MCF 10A (cell line): ENCODE data around the gene ADGRD1. TPM values are rescaled to one million over a fixed set of nuclear protein-coding genes. Genes with fewer than 3 reads are reported as not detected.
"Not testable (repeated sequence)": the region's sequence is repeated elsewhere in the genome, so short reads cannot be mapped to it uniquely, and the experiment has no call there.

Source experiments
- BruUV-seq: library from RNA; stranded (reverse); fragments of 400-500 nt; replicated peaks from 2 replicates; lab custom pipeline; 2021; lab: Mats Ljungman, UMichigan
- CTCF ChIA-PET: fragments of 300-600 bp; sonication (Branson Sonifier 250); formaldehyde crosslinking; extraction: SDS; loops from one replicate; lab custom pipeline; 2021; ENCODE audit warnings: antibody characterized with exemption, inconsistent platforms; lab: Yijun Ruan, JAX
- POLR2A ChIA-PET: fragments of 300-600, 350-650 bp; sonication (Branson Sonifier 250); formaldehyde crosslinking; extraction: SDS; loops from one replicate; lab custom pipeline; 2020; ENCODE audit warnings: antibody characterized with exemption, inconsistent platforms; lab: Yijun Ruan, JAX
- DNase-seq: peaks from one replicate; pipeline ENCODE4 v3.0.0-alpha.2; 2018; ENCODE audit not compliant: unreplicated experiment
- H3K27ac Mint-ChIP-seq: one replicate; pipeline ENCODE4 v1.8.0; 2022; ENCODE audit warnings: mild to moderate bottlenecking, low read depth, mixed read lengths; ENCODE audit not compliant: unreplicated experiment
- H3K27me3 Mint-ChIP-seq: one replicate; pipeline ENCODE4 v1.8.0; 2022; ENCODE audit warnings: mixed read lengths; ENCODE audit not compliant: insufficient read depth, unreplicated experiment
- H3K36me3 Mint-ChIP-seq: one replicate; pipeline ENCODE4 v1.8.0; 2022; ENCODE audit warnings: mild to moderate bottlenecking, moderate library complexity, mixed read lengths; ENCODE audit not compliant: insufficient read depth, unreplicated experiment
- H3K4me1 Mint-ChIP-seq: one replicate; pipeline ENCODE4 v1.8.0; 2022; ENCODE audit warnings: mixed read lengths; ENCODE audit not compliant: insufficient read depth, unreplicated experiment
- H3K4me3 Mint-ChIP-seq: one replicate; pipeline ENCODE4 v1.8.0; 2022; ENCODE audit warnings: mild to moderate bottlenecking, moderate library complexity, mixed read lengths; ENCODE audit not compliant: unreplicated experiment
- H3K9me3 Mint-ChIP-seq: one replicate; pipeline ENCODE4 v1.8.0; 2022; ENCODE audit warnings: mixed read lengths; ENCODE audit not compliant: unreplicated experiment
- CTCF ChIP-seq: fragments of 200-600 bp; IDR thresholded peaks from one replicate; pipeline ENCODE4 v1.8.0; 2022; ENCODE audit warnings: antibody characterized with exemption, mild to moderate bottlenecking; ENCODE audit not compliant: unreplicated experiment
- intact Hi-C: fragments of 100-400 bp; cut with micrococcal nuclease; formaldehyde crosslinking; loops from 2 replicates; pipeline ENCODE4 v1.14.1; 2022
- total RNA-seq: library from RNA; stranded (reverse); gene quantifications from 2 replicates; pipeline ENCODE4 v1.2.3, GENCODE V29; 2022

The ADGRD1 gene
- total RNA-seq, 1 experiment from 2014 or later, result 0.68 TPM

DNA sequence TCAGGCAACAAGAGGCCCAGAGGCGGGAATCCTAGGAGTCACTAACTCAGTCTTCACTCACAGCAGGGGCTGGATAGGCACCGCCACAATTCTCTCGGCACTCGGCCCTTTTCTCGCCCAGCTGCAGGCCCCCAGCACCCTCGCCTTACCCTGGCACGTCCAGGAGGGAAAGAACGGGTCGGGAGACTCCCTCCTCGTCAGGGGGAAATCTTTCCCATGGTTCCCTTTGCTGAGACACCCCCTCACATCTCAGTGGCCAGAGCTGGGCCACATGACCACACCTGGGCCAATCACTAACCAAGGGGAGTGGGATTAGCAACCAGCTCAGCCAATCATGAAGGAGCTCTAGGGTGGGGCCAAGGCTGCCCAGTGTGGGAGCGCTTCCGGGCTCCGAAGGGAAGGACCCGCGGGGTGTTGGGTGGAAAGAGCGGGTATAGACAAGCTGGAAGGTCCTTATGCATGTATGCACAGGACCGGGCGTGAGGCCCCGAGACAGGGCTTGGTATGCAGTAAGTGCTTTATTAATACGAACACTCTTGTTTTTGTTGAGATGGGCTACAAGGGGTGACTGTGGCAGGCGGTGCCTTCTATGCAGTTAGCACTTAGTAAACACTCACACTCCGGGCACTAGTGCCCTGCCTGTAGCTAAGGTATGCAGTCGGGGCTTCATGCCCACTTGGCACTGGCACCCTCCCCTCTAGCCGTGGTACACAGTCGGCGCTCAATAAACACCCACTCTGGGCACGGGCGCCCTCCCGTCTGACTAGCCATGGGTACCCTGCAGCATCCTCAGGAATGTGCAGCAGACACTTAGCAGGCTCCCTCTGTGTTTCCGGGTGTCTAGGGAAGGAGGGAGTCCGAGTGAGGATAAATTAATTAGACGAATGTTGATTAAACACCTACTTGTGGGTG lies 40.3 kb downstream of the ADGRD1 start:
- intact Hi-C loops, result no loop called here
- BruUV-seq, result no TSS peak
- peaks cover 23% of the 10 kb centered on the region for H3K27me3 Mint-ChIP-seq
- H3K4me3 Mint-ChIP-seq, result no peak overlapping the region
- ChIA-PET POLR2A (no interaction called here), CTCF (no interaction called here)
- H3K4me1 Mint-ChIP-seq, result no peaks in the 10 kb centered on the region
- no peaks in the 10 kb centered on the region for H3K36me3 Mint-ChIP-seq
- TF ChIP-seq CTCF, result no peak
- H3K9me3 Mint-ChIP-seq, result no peaks in the 10 kb centered on the region
- DNase-seq, result no peak
- no peak overlapping the region for H3K27ac Mint-ChIP-seq

- DNase-seq, result no peak
- H3K36me3 Mint-ChIP-seq, result no peaks in the 10 kb centered on the region
- no peaks in the 10 kb centered on the region for H3K9me3 Mint-ChIP-seq
- POLR2A ChIA-PET, result no interaction called here
- H3K4me1 Mint-ChIP-seq, result no peaks in the 10 kb centered on the region
- CTCF ChIA-PET, result interaction anchor here (0.6 kb wide), 2 partner anchors 60 to 316 kb away, joined by 3 to 4 read pairs; no protein-coding TSS in a partner anchor
- H3K4me3 Mint-ChIP-seq, result no peak overlapping the region
- no peak for TF ChIP-seq CTCF
- no TSS peak for BruUV-seq
- H3K27ac Mint-ChIP-seq, result no peak overlapping the region
- intact Hi-C loops, result no loop called here
- H3K27me3 Mint-ChIP-seq, result peaks cover 14% of the 10 kb centered on the region
Measured at GRCh38 chr12:130994821-130995375, 41.2 kb downstream of the ADGRD1 start.

DNA sequence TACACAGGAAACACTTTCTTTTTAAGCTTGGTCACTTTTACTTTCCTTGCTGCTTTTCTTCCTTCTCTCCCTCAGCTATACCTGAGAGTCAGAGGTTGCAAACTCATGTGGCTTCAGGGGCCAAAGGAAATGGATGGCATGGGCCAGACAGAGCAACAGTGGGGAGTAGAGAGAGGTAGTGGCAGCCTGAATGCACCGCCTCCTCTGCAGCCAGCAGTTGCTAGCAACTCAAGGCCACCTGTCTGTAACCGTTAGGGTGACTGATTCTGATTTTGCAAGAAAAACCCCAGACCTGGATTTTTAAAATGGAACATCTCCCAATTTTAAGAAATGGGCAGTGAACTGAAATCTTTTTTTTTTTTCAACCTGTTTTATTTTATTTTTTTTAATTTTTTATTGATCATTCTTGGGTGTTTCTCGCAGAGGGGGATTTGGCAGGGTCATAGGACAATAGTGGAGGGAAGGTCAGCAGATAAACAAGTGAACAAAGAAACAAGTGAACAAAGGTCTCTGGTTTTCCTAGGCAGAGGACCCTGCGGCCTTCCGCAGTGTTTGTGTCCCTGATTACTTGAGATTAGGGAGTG lies 41.8 kb downstream of the ADGRD1 start:
- H3K27me3 Mint-ChIP-seq, H3K36me3 Mint-ChIP-seq, H3K9me3 Mint-ChIP-seq, intact Hi-C loops, BruUV-seq, H3K4me3 Mint-ChIP-seq, H3K4me1 Mint-ChIP-seq, DNase-seq, POLR2A ChIA-PET, H3K27ac Mint-ChIP-seq: not testable (repeated sequence)
- CTCF ChIA-PET, result interaction anchor here (0.6 kb wide), 1 partner anchor 61 kb away, joined by 4 read pairs; no protein-coding TSS in a partner anchor

GRCh38 chr12:130998136-130998535 lies 44.4 kb downstream of the ADGRD1 start:
- Mint-ChIP-seq H3K4me3 (no peak overlapping the region), H3K27ac (no peak overlapping the region), H3K4me1 (no peaks in the 10 kb centered on the region), H3K27me3 (no peaks in the 10 kb centered on the region), H3K36me3 (no peaks in the 10 kb centered on the region), H3K9me3 (no peaks in the 10 kb centered on the region)
- intact Hi-C loops, result no loop called here
- BruUV-seq, result no TSS peak
- no peak for TF ChIP-seq CTCF
- POLR2A ChIA-PET, result no interaction called here
- CTCF ChIA-PET, result no interaction called here
- DNase-seq, result no peak
